Right ventricle myocardium inferior (tissue), 1 donor: Measurements from ENCODE around the gene SLC12A9. TPM values are rescaled to one million over a fixed set of nuclear protein-coding genes. Genes with fewer than 3 reads are reported as not detected.
A peak's percentile ranks its signal among the peaks of the same experiment; 100 is the strongest.
"Not testable (repeated sequence)": the region's sequence is repeated elsewhere in the genome, so short reads cannot be mapped to it uniquely, and the experiment has no call there.

Experiments
- ATAC-seq: fragments of 200-7000 bp; cut with Tn5 transposase; one replicate; pipeline ENCODE4 v1.9.1; 2020; ENCODE audit warnings: mild to moderate bottlenecking, moderate library complexity
- DNase-seq: peaks from one replicate; pipeline ENCODE4 v3.0.0; 2021; ENCODE audit errors: missing footprints
- intact Hi-C: fragments of 100-400 bp; cut with DNase I; formaldehyde crosslinking; loops from one replicate; pipeline ENCODE4 v1.11.0; 2022
- total RNA-seq: library from RNA; stranded (reverse); fragmentation: NEBNext Ultra II Directional; extraction: Animal tissue kit (Norgen Biotek cat#: 25700); gene quantifications from one replicate; pipeline ENCODE4 v1.2.1, GENCODE V29; 2021
- donor health status: DM: no; HTN: yes; CAD: no; lungs with severe emphysema.

Gene SLC12A9
- total RNA-seq, 1 donor from 2014 or later, result 10.2 TPM

- intact Hi-C loops, result loop anchor here (5.0 to 10.0 kb wide), 2 partner anchors 148 to 240 kb away; partner anchors contain the start of genes MOSPD3 and POP7
- DNase-seq, result peak; percentile 3
- not testable (repeated sequence) for ATAC-seq
Measured at GRCh38 chr7:100854899-100855298, 2.4 kb downstream of the SLC12A9 start.

DNA sequence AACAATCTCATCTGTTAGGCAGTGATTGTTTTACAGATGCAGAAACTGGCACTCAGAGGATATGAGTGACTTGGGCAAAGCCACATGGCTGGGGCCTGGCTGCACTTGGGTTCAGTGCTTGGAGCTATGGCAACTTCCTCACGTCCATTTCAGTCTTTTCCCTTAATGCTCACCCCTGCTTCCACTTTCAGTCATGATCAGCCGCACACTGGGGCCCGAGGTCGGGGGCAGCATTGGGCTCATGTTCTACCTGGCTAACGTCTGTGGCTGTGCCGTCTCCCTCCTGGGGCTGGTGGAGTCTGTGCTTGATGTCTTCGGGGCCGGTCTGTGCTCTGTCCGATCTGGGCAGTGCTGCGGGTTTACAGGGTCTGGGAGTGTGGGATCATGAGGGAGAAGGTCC lies 3.0 kb downstream of the SLC12A9 start:
- ATAC-seq, result no peak
- intact Hi-C loops, result loop anchor here (10.0 kb wide), 1 partner anchor 241 kb away; the partner anchor contains the start of gene MOSPD3
- peak; percentile 35 for DNase-seq

GRCh38 chr7:100856871-100857282 lies 4.4 kb downstream of the SLC12A9 start:
- intact Hi-C loops, result loop anchor here (10.0 kb wide), 1 partner anchor 242 kb away; the partner anchor contains the start of gene MOSPD3
- ATAC-seq (no peak), DNase-seq (peak; percentile 62)

DNA sequence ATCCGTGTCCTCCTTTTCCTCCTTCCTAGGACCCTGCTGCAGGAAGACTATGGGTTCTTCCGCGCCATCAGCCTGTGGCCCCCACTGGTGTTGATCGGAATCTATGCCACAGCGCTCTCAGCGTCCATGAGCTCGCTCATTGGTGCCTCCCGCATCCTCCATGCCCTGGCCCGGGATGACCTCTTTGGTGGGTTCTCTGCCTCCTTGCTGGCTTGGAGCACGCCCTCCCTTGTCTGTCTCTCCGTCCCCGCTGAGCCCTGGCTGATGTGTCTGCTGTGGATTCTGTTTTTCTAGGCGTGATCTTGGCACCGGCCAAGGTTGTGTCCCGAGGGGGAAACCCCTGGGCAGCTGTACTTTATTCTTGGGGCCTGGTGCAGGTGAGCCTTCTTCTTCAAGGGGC lies 7.3 kb downstream of the SLC12A9 start:
- ATAC-seq (no peak), DNase-seq (no peak)
- intact Hi-C loops, result loop anchor here (10.0 kb wide), 1 partner anchor 245 kb away; the partner anchor contains the start of gene MOSPD3

- intact Hi-C loops, result no loop called here
- ATAC-seq (no peak), DNase-seq (no peak)
Measured at GRCh38 chr7:100860702-100861615, 8.4 kb downstream of the SLC12A9 start.

DNA sequence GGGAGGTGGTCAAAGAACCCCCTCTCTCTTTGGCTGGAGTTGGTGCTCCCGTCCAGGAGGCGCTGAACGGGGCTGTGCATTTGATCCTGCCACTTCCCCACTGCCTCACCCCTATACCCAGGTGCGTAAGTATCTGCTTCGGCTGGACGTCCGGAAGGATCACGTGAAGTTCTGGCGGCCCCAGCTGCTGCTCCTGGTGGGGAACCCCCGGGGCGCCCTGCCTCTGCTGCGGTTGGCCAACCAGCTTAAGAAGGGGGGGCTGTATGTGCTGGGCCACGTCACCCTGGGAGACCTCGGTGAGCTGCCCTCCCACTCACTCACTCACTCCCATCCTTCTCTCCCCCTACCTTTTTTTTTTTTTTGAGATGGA lies 9.1 kb downstream of the SLC12A9 start:
- ATAC-seq (no peak), DNase-seq (no peak)
- intact Hi-C loops, result no loop called here

GRCh38 chr7:100863406-100863950 lies 11.0 kb downstream of the SLC12A9 start:
- ATAC-seq (no peak), DNase-seq (no peak)
- intact Hi-C loops, result no loop called here

GRCh38 chr7:100864263-100864845 lies 11.8 kb downstream of the SLC12A9 start:
- no peak for ATAC-seq
- DNase-seq, result no peak
- intact Hi-C loops, result no loop called here

DNA sequence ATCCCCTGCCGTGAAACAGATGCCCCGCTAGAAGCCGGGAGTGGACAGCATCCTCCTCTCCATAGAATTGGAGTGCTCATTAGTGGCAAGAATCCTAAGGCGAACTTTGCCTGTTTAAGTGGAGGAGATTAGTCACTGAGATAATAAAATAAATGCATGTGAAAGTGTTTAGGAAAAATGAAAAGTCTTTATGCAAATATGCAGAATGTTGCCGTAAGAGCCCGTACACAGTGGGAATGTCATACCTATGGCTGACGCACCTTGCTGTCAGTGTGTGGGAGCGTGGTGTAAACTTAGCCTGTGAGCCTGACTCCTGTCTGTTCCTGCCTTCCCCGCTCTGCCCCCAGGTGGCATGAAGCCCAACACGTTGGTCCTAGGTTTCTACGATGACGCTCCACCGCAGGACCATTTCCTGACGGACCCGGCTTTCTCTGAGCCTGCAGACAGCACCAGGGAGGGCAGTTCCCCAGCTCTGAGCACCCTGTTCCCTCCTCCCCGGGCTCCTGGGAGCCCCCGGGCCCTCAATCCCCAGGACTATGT lies 12.9 kb downstream of the SLC12A9 start:
- intact Hi-C loops, result no loop called here
- ATAC-seq (no peak), DNase-seq (no peak)

DNA sequence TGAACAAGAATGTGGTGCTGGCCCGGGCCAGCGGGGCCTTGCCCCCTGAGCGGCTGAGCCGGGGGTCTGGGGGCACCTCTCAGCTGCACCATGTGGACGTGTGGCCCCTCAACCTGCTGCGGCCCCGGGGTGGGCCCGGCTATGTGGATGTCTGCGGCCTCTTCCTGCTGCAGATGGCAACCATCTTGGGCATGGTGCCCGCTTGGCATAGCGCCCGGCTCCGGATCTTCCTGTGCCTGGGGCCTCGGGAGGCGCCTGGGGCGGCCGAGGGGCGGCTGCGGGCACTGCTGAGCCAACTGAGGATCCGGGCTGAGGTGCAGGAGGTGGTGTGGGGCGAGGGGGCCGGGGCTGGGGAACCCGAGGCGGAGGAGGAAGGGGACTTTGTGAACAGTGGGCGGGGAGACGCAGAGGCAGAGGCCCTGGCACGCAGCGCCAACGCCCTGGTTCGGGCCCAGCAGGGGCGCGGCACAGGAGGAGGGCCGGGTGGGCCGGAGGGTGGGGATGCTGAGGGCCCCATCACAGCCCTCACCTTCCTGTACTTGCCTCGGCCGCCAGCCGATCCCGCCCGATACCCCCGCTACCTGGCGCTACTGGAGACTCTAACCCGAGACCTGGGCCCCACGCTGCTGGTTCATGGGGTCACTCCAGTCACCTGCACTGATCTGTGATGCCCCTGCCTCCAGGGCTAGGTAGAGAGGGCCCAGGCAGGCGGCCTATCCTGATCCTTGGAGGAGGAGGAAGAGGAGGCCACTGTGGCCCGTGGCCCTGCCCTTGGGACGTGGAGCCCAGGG lies 13.6 kb downstream of the SLC12A9 start:
- DNase-seq (peak; percentile 91), ATAC-seq (peak; percentile 15)
- intact Hi-C loops, result no loop called here

DNA sequence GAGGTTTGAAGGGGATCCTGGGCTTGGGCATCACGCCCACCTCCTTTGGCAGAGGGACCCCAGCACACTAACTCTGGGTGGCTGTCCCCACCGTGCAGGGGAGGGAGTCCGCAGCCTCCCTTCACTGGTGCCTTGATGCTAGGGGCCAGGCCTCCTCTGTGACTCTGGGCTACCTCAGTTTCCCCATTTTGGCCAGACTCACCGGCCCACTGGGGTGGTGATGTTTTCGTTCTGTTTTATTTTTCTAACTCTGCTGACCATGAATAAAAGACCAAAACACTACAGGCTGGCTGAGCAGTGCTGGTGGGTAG lies 14.2 kb downstream of the SLC12A9 start:
- intact Hi-C loops, result no loop called here
- no peak for DNase-seq
- peak; percentile 9 for ATAC-seq

GRCh38 chr7:100867040-100867775 lies 14.7 kb downstream of the SLC12A9 start, which contains the start of gene TRIP6:
TRIP6 (plus strand) TSS chr7:100867387; CDS start chr7:100867498, 111 bp downstream.
- DNase-seq, result peak; percentile 90
- peak; percentile 76 for ATAC-seq
- intact Hi-C loops, result no loop called here

DNA sequence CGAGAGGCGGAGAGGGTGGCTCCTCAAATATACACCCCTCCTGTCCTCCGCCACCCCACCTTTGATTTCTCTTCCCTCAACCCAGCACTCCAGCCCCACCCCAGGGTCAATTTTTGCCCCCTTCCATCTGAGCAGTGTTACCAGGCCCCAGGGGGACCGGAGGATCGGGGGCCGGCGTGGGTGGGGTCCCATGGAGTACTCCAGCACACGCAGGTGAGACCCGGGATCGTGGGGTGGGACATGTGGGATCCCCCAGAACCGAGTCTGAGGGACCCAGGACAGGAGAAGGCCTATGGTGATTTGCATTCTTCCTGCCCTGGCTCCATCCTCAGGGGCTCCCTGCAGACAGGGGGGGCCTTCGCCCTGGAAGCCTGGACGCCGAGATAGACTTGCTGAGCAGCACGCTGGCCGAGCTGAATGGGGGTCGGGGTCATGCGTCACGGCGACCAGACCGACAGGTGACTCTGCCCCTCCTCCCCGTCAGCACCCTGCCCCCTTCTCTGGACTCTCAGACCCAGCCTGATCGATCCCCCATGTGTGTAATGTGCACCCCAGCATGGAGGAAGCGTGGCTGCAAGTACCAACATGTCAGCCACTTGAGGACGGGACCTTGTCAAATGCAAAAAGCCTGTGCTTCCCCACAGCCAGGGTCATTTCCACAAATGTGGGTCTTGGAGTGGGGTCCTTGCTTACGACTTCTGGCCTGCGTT lies 15.4 kb downstream of the SLC12A9 start:
- DNase-seq (peak; percentile 48), ATAC-seq (peak; percentile 0)
- intact Hi-C loops, result no loop called here

GRCh38 chr7:100873599-100874299 lies 21.2 kb downstream of the SLC12A9 start:
- DNase-seq (peak; percentile 27), ATAC-seq (no peak)
- intact Hi-C loops, result loop anchor here (2.0 kb wide), 1 partner anchor 15 kb away; the partner anchor contains the start of gene UFSP1

- ATAC-seq (peak; percentile 3), DNase-seq (peak; percentile 18)
- intact Hi-C loops, result loop anchor here (2.0 kb wide), 1 partner anchor 15 kb away; the partner anchor contains the start of gene UFSP1
Measured at GRCh38 chr7:100874300-100874576, 21.7 kb downstream of the SLC12A9 start.

- intact Hi-C loops, result loop anchor here (2.0 kb wide), 1 partner anchor 14 kb away; the partner anchor contains the start of gene UFSP1
Measured at GRCh38 chr7:100874577-100875355, 22.3 kb downstream of the SLC12A9 start, which contains the start of gene SRRT. SRRT (plus strand) TSS chr7:100875103; CDS start chr7:100875591, 488 bp downstream.

More at GRCh38 chr7:100874577-100875355, 22.3 kb downstream of the SLC12A9 start, which contains the start of gene SRRT:
- ATAC-seq (peak; percentile 97), DNase-seq (peak; percentile 100)
